Activated CD4-positive, alpha-beta T cell treated with anti-CD3 and anti-CD28 coated beads for 24 hours (primary cell): ENCODE data around the gene UQCR11.

Experiments
- DNase-seq, 2 donors: peaks; one replicate each; pipeline ENCODE4 v3.0.0-alpha.2; 2020; ENCODE audit warnings: low read depth in 2 of 2

The UQCR11 gene

GRCh38 chr19:1569997-1570396 lies 35.3 kb downstream of the UQCR11 start:
- no peak for DNase-seq

- DNase-seq = peak; percentile 68 to 73
Observed at GRCh38 chr19:1568320-1569019, 36.8 kb downstream of the UQCR11 start, which contains the start of gene MEX3D. MEX3D (minus strand) TSS chr19:1568325; CDS start chr19:1568058, 267 bp downstream.

- no peak for DNase-seq
Observed at GRCh38 chr19:1567848-1568227, 37.4 kb downstream of the UQCR11 start.

GRCh38 chr19:1567116-1567847 lies 38.0 kb downstream of the UQCR11 start:
- DNase-seq = no peak

- DNase-seq = no peak
Observed at GRCh38 chr19:1566392-1567115, 38.7 kb downstream of the UQCR11 start.

GRCh38 chr19:1563251-1563650 lies 42.0 kb downstream of the UQCR11 start:
- no peak for DNase-seq

GRCh38 chr19:1561236-1561842 lies 43.9 kb downstream of the UQCR11 start:
- no peak for DNase-seq

GRCh38 chr19:1560286-1560882 lies 44.9 kb downstream of the UQCR11 start:
- no peak for DNase-seq

GRCh38 chr19:1558552-1558951 lies 46.7 kb downstream of the UQCR11 start:
- no peak for DNase-seq

GRCh38 chr19:1556390-1557070 lies 48.7 kb downstream of the UQCR11 start:
- no peak for DNase-seq

- DNase-seq = no peak
Observed at GRCh38 chr19:1555487-1556389, 49.5 kb downstream of the UQCR11 start.

- no peak for DNase-seq
Observed at GRCh38 chr19:1554968-1555367, 50.3 kb downstream of the UQCR11 start.

GRCh38 chr19:1553415-1553814 lies 51.8 kb downstream of the UQCR11 start:
- DNase-seq = no peak

GRCh38 chr19:1551068-1552040 lies 53.9 kb downstream of the UQCR11 start:
- DNase-seq = no peak

- DNase-seq = no peak
Observed at GRCh38 chr19:1549332-1549945, 55.8 kb downstream of the UQCR11 start.
